CD4-positive, alpha-beta T cell (primary cell): ENCODE measurements around the gene RHBDF1. TPM values are rescaled to one million over a fixed set of nuclear protein-coding genes. Genes with fewer than 3 reads are reported as not detected.
A peak's percentile ranks its signal among the peaks of the same experiment; 100 is the strongest.

Experiments used
- ATAC-seq: fragments of 200-7000 bp; cut with Tn5 transposase; one replicate; pipeline ENCODE4 v1.10.0; 2022; ENCODE audit warnings: mild to moderate bottlenecking; ENCODE audit not compliant: poor library complexity
- CTCF ChIA-PET: fragments of 350-600 bp; sonication (Branson Sonifier 250); formaldehyde crosslinking; loops from one replicate; lab custom pipeline; 2021; ENCODE audit warnings: antibody characterized with exemption, inconsistent platforms; lab: Charles Lee
- POLR2A ChIA-PET: fragments of 350-600 bp; sonication (Branson Sonifier 250); formaldehyde crosslinking; loops from one replicate; lab custom pipeline; 2021; ENCODE audit warnings: antibody characterized with exemption, inconsistent platforms; lab: Charles Lee
- DNase-seq, 14 experiments: peaks; one replicate each; pipeline ENCODE4 v3.0.0-alpha.2; 2013 to 2020; ENCODE audit warnings: mixed read lengths in 2 of 14
- H3K27ac ChIP-seq, 2 donors: one replicate each; pipeline versions ENCODE4 v1.5.1 to v1.7.0; 2013; ENCODE audit warnings: low read length in 2 of 2, low read depth in 1 of 2, mild to moderate bottlenecking in 1 of 2
- H3K27me3 ChIP-seq, 2 experiments: 1 replicate in 1 of 2; 2 replicates in 1 of 2; pipeline versions ENCODE4 v1.6.1 to v1.7.0; 2013; ENCODE audit warnings: low read length in 2 of 2, control low read depth in 1 of 2, mild to moderate bottlenecking in 1 of 2, moderate library complexity in 1 of 2; ENCODE audit not compliant: insufficient read depth in 2 of 2, control insufficient read depth in 1 of 2
- H3K36me3 ChIP-seq: one replicate; pipeline ENCODE4 v1.6.1; 2013; ENCODE audit warnings: low read length, control low read depth; ENCODE audit not compliant: insufficient read depth
- H3K4me1 ChIP-seq: one replicate; pipeline ENCODE4 v1.6.1; 2013; ENCODE audit warnings: low read length, control low read depth; ENCODE audit not compliant: insufficient read depth
- H3K4me3 ChIP-seq: one replicate; pipeline ENCODE4 v1.5.1; 2013; ENCODE audit warnings: mild to moderate bottlenecking, low read length, moderate library complexity
- H3K9me3 ChIP-seq, 2 experiments: 1 replicate in 1 of 2; 2 replicates in 1 of 2; pipeline versions ENCODE4 v1.6.1 to v1.7.0; 2013; ENCODE audit warnings: low read length in 2 of 2, mild to moderate bottlenecking in 2 of 2, control low read depth in 1 of 2, moderate library complexity in 1 of 2; ENCODE audit not compliant: control insufficient read depth in 1 of 2, insufficient read depth in 1 of 2
- H3K27ac Mint-ChIP-seq: one replicate; pipeline ENCODE4 v1.8.0; 2020; ENCODE audit warnings: mixed read lengths
- H3K27me3 Mint-ChIP-seq: one replicate; pipeline ENCODE4 v1.8.0; 2021; ENCODE audit warnings: mixed read lengths
- H3K36me3 Mint-ChIP-seq: one replicate; pipeline ENCODE4 v1.8.0; 2021; ENCODE audit warnings: low read depth, mixed read lengths
- H3K4me1 Mint-ChIP-seq: one replicate; pipeline ENCODE4 v1.8.0; 2021; ENCODE audit warnings: low read depth, mixed read lengths
- H3K4me3 Mint-ChIP-seq: one replicate; pipeline ENCODE4 v1.8.0; 2020; ENCODE audit warnings: mild to moderate bottlenecking, mixed read lengths
- H3K9me3 Mint-ChIP-seq: one replicate; pipeline ENCODE4 v1.8.0; 2020; ENCODE audit warnings: mixed read lengths
- CTCF ChIP-seq: fragments of 200-600 bp; IDR thresholded peaks from one replicate; pipeline ENCODE4 v1.8.0; 2022; ENCODE audit warnings: antibody characterized with exemption, mild to moderate bottlenecking
- intact Hi-C, 2 experiments: fragments of 100-400 bp; cut with DNase I in 1 of 2; cut with micrococcal nuclease in 1 of 2; formaldehyde crosslinking; loops; one replicate each; pipeline versions ENCODE4 v1.15.1 to v1.9.0; 2023 to 2025; cut with DNase I, micrococcal nuclease
- total RNA-seq, 174 experiments: library from RNA in 2 of 174; stranded (reverse) in 2 of 174; gene quantifications; one replicate each; pipeline ENCODE4 v1.2.3 and lab custom pipeline; 2021 to 2026

Gene RHBDF1
- total RNA-seq, 2 experiments from 2014 or later = 0.33 to 0.34 TPM

GRCh38 chr16:112153-112840 lies 39.9 kb upstream of the RHBDF1 start:
- POLR2A ChIA-PET = no interaction called here

GRCh38 chr16:106623-107324 lies 34.3 kb upstream of the RHBDF1 start:
- Mint-ChIP-seq H3K36me3 (peaks cover 51% of the 10 kb centered on the region), H3K4me1 (peaks cover 5% of the 10 kb centered on the region), H3K9me3 (no peaks in the 10 kb centered on the region), H3K27ac (no peak overlapping the region), H3K27me3 (no peaks in the 10 kb centered on the region), H3K4me3 (no peak overlapping the region)
- ChIA-PET CTCF (interaction anchor here (0.6 to 2.8 kb wide), 15 partner anchors 8 to 256 kb away, joined by 3 to 19 read pairs (median 4); partner anchors contain the start of genes HBQ1, MPG, NPRL3 and POLR3K), POLR2A (interaction anchor here (0.6 to 1.1 kb wide), 8 partner anchors 12 to 276 kb away, joined by 3 to 6 read pairs (median 3); partner anchors contain the start of gene PGAP6)
- peak; percentile 78 for TF ChIP-seq CTCF
- Histone ChIP-seq H3K36me3 (peaks cover 34% of the 10 kb centered on the region), H3K27me3 (no peaks in the 10 kb centered on the region), H3K27ac (no peak overlapping the region), H3K9me3 (no peaks in the 10 kb centered on the region), H3K4me3 (no peak overlapping the region), H3K4me1 (no peaks in the 10 kb centered on the region)
- DNase-seq = peak; percentile 19 to 83 (median 44)
- ATAC-seq = peak; percentile 80
- intact Hi-C loops = loop anchor here (1.0 kb wide), 3 partner anchors 75 to 296 kb away; no protein-coding TSS in a partner anchor

More at GRCh38 chr16:112153-112840, 39.9 kb upstream of the RHBDF1 start:
- H3K9me3 Mint-ChIP-seq = no peaks in the 10 kb centered on the region
- no peaks in the 10 kb centered on the region for H3K9me3 ChIP-seq
- ATAC-seq (no peak), DNase-seq (no peak)
- H3K4me1 Mint-ChIP-seq = no peaks in the 10 kb centered on the region
- H3K4me3 ChIP-seq = no peak overlapping the region
- no peak overlapping the region for H3K27ac Mint-ChIP-seq
- peaks cover 43% of the 10 kb centered on the region for H3K36me3 ChIP-seq
- no peaks in the 10 kb centered on the region for H3K27me3 Mint-ChIP-seq
- intact Hi-C loops = no loop called here
- H3K4me1 ChIP-seq = no peaks in the 10 kb centered on the region
- CTCF ChIA-PET = interaction anchor here (0.6 kb wide), 1 partner anchor 12 kb away, joined by 3 read pairs; no protein-coding TSS in a partner anchor
- no peak overlapping the region for H3K27ac ChIP-seq
- H3K27me3 ChIP-seq = no peaks in the 10 kb centered on the region
- no peak for TF ChIP-seq CTCF
- no peak overlapping the region for H3K4me3 Mint-ChIP-seq
- peaks cover 67% of the 10 kb centered on the region for H3K36me3 Mint-ChIP-seq

GRCh38 chr16:105521-105920 lies 33.1 kb upstream of the RHBDF1 start:
- H3K36me3 Mint-ChIP-seq = peaks cover 54% of the 10 kb centered on the region
- H3K27me3 Mint-ChIP-seq = no peaks in the 10 kb centered on the region
- H3K4me1 Mint-ChIP-seq = peaks cover 5% of the 10 kb centered on the region
- ATAC-seq (no peak), DNase-seq (no peak)
- intact Hi-C loops = no loop called here
- CTCF ChIA-PET = no interaction called here
- no peak overlapping the region for H3K4me3 ChIP-seq
- H3K27ac ChIP-seq = no peak overlapping the region
- H3K36me3 ChIP-seq = peaks cover 25% of the 10 kb centered on the region
- TF ChIP-seq CTCF = no peak
- no peaks in the 10 kb centered on the region for H3K4me1 ChIP-seq
- H3K27ac Mint-ChIP-seq = no peak overlapping the region
- POLR2A ChIA-PET = interaction anchor here (1.0 kb wide), 1 partner anchor 250 kb away, joined by 3 read pairs; no protein-coding TSS in a partner anchor
- no peaks in the 10 kb centered on the region for H3K9me3 ChIP-seq
- no peaks in the 10 kb centered on the region for H3K27me3 ChIP-seq
- H3K4me3 Mint-ChIP-seq = no peak overlapping the region
- H3K9me3 Mint-ChIP-seq = no peaks in the 10 kb centered on the region
